IMR-90 (cell line): Measurements from ENCODE around the gene BTBD18.

Source experiments
- BHLHE40 ChIP-seq: fragments of 150-350 bp; IDR thresholded peaks from 2 replicates; pipeline ENCODE4 v1.6.1; 2016; ENCODE audit warnings: mild to moderate bottlenecking, low read depth, low read length
- CEBPB ChIP-seq: IDR thresholded peaks from 2 replicates; pipeline ENCODE4 v1.6.1; 2012; ENCODE audit warnings: low read depth, low read length, improper control_type of control experiment
- FOS ChIP-seq: fragments of 150-350 bp; IDR thresholded peaks from 2 replicates; pipeline ENCODE4 v1.6.1; 2016; ENCODE audit warnings: low read depth, low read length
- MAFK ChIP-seq: IDR thresholded peaks from 2 replicates; pipeline ENCODE4 v1.6.1; 2012; ENCODE audit warnings: low read depth, low read length, improper control_type of control experiment
- MAZ ChIP-seq: IDR thresholded peaks from 2 replicates; pipeline ENCODE4 v1.6.1; 2012; ENCODE audit warnings: low read depth, mild to moderate bottlenecking, low read length, improper control_type of control experiment, moderate library complexity, borderline replicate concordance
- MXI1 ChIP-seq: IDR thresholded peaks from 2 replicates; pipeline ENCODE4 v1.6.1; 2012; ENCODE audit warnings: low read depth, mild to moderate bottlenecking, low read length, moderate library complexity, borderline replicate concordance
- NFE2L2 ChIP-seq: fragments of 150-350 bp; IDR thresholded peaks from 2 replicates; pipeline ENCODE4 v1.6.1; 2016; ENCODE audit warnings: low read depth, mild to moderate bottlenecking, low read length
- POLR2A ChIP-seq: IDR thresholded peaks from 2 replicates; pipeline ENCODE4 v1.6.1; 2012; ENCODE audit warnings: mild to moderate bottlenecking, low read depth, low read length
- RAD21 ChIP-seq: IDR thresholded peaks from 2 replicates; pipeline ENCODE4 v1.6.1; 2012; ENCODE audit warnings: low read length, improper control_type of control experiment
- RFX5 ChIP-seq: IDR thresholded peaks from 2 replicates; pipeline ENCODE4 v1.8.0; 2012; ENCODE audit warnings: low read depth, mild to moderate bottlenecking, low read length, moderate library complexity
- SMC3 ChIP-seq: fragments of 150-350 bp; IDR thresholded peaks from 2 replicates; pipeline ENCODE4 v1.6.1; 2016; ENCODE audit warnings: low read depth, mild to moderate bottlenecking, antibody characterized with exemption, low read length, moderate library complexity
- TF ChIP-seq, protein P1 (sequence below): conservative IDR thresholded peaks from 2 replicates; pipeline ENCODE4 v1.5.1; 2012; ENCODE audit warnings: mild to moderate bottlenecking, low read depth, low read length, improper control_type of control experiment
- TF ChIP-seq, protein P2 (sequence below): fragments of 150-350 bp; IDR thresholded peaks from 2 replicates; pipeline ENCODE4 v1.6.1; 2017; ENCODE audit warnings: mild to moderate bottlenecking, antibody characterized with exemption, low read length, low read depth
- TF ChIP-seq, protein P3 (sequence below): fragments of 150-350 bp; IDR thresholded peaks from 2 replicates; pipeline ENCODE4 v1.6.1; 2016; ENCODE audit warnings: low read depth, mild to moderate bottlenecking, low read length, moderate library complexity, borderline replicate concordance

DNA sequence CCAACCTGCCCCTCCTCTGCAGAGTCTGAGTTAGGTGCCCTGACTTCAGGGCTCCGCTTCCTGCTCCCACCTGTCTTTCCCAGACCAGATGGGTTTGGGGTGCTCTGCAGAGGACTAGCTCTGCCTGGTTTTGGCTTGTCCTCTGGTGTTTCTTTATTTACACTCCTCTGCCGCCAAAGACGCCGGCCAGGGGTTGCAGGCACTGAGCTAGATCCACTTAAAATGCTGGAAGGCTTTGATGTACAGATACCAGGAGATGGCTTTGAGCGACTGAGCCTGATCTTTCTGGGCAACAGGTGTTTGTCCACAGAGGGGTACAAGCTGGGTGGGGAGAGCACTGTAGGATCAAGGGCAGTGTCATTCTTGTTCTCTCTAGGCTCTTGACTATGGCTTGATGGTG, 6.4 kb downstream of the BTBD18 start:
- TF ChIP-seq, protein P1, sequence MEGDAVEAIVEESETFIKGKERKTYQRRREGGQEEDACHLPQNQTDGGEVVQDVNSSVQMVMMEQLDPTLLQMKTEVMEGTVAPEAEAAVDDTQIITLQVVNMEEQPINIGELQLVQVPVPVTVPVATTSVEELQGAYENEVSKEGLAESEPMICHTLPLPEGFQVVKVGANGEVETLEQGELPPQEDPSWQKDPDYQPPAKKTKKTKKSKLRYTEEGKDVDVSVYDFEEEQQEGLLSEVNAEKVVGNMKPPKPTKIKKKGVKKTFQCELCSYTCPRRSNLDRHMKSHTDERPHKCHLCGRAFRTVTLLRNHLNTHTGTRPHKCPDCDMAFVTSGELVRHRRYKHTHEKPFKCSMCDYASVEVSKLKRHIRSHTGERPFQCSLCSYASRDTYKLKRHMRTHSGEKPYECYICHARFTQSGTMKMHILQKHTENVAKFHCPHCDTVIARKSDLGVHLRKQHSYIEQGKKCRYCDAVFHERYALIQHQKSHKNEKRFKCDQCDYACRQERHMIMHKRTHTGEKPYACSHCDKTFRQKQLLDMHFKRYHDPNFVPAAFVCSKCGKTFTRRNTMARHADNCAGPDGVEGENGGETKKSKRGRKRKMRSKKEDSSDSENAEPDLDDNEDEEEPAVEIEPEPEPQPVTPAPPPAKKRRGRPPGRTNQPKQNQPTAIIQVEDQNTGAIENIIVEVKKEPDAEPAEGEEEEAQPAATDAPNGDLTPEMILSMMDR, result no peak
- TF ChIP-seq, protein P2, sequence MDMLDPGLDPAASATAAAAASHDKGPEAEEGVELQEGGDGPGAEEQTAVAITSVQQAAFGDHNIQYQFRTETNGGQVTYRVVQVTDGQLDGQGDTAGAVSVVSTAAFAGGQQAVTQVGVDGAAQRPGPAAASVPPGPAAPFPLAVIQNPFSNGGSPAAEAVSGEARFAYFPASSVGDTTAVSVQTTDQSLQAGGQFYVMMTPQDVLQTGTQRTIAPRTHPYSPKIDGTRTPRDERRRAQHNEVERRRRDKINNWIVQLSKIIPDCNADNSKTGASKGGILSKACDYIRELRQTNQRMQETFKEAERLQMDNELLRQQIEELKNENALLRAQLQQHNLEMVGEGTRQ, result no peak
- TF ChIP-seq CEBPB (no peak), POLR2A (no peak), MAFK (no peak), RAD21 (no peak), SMC3 (no peak), FOS (no peak), BHLHE40 (no peak), NFE2L2 (no peak), RFX5 (no peak), MAZ (no peak), MXI1 (no peak)
- TF ChIP-seq, protein P3, sequence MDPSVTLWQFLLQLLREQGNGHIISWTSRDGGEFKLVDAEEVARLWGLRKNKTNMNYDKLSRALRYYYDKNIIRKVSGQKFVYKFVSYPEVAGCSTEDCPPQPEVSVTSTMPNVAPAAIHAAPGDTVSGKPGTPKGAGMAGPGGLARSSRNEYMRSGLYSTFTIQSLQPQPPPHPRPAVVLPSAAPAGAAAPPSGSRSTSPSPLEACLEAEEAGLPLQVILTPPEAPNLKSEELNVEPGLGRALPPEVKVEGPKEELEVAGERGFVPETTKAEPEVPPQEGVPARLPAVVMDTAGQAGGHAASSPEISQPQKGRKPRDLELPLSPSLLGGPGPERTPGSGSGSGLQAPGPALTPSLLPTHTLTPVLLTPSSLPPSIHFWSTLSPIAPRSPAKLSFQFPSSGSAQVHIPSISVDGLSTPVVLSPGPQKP, result no peak
